Type B pancreatic cell (in vitro differentiated cells): ENCODE data around the gene GFRA1. TPM values are rescaled to one million over a fixed set of nuclear protein-coding genes. Genes with fewer than 3 reads are reported as not detected.

Experiments used
- DNase-seq: peaks from one replicate; pipeline ENCODE4 v3.0.0; 2021; ENCODE audit warnings: mixed read lengths; ENCODE audit not compliant: unreplicated experiment; ENCODE audit errors: extremely low spot score
- H3K27ac Mint-ChIP-seq: 2 replicates; pipeline ENCODE4 v1.8.0; 2021; ENCODE audit warnings: mild to moderate bottlenecking, mixed read lengths
- H3K27me3 Mint-ChIP-seq: 2 replicates; pipeline ENCODE4 v1.8.0; 2021; ENCODE audit warnings: mixed read lengths
- H3K36me3 Mint-ChIP-seq: 2 replicates; pipeline ENCODE4 v1.8.0; 2021; ENCODE audit warnings: mixed read lengths
- H3K4me1 Mint-ChIP-seq: one replicate; pipeline ENCODE4 v1.8.0; 2021; ENCODE audit warnings: mixed read lengths; ENCODE audit not compliant: unreplicated experiment
- H3K4me3 Mint-ChIP-seq: 2 replicates; pipeline ENCODE4 v1.8.0; 2021; ENCODE audit warnings: mild to moderate bottlenecking, mixed read lengths
- H3K9me3 Mint-ChIP-seq: 2 replicates; pipeline ENCODE4 v1.8.0; 2021; ENCODE audit warnings: mixed read lengths
- CTCF ChIP-seq: fragments of 200-600 bp; sonication (generic); conservative IDR thresholded peaks from 2 replicates; pipeline ENCODE4 v1.5.0; 2021; ENCODE audit warnings: antibody characterized with exemption, mild to moderate bottlenecking
- total RNA-seq: library from RNA; stranded (reverse); gene quantifications from 2 replicates; pipeline ENCODE4 v1.2.1, GENCODE V29; 2021; ENCODE audit warnings: low replicate concordance

Gene GFRA1
- total RNA-seq, 1 donor from 2014 or later = 45.6 TPM

- no peak for TF ChIP-seq CTCF
- Mint-ChIP-seq H3K27me3 (peaks cover 9% of the 10 kb centered on the region), H3K9me3 (peaks cover 9% of the 10 kb centered on the region), H3K27ac (no peak overlapping the region), H3K4me1 (peaks cover 20% of the 10 kb centered on the region), H3K36me3 (no peaks in the 10 kb centered on the region), H3K4me3 (no peak overlapping the region)
- no peak for DNase-seq
Measured at GRCh38 chr10:116147147-116147905, 125.7 kb downstream of the GFRA1 start.

- H3K27me3 Mint-ChIP-seq = peaks cover 6% of the 10 kb centered on the region
- no peak for TF ChIP-seq CTCF
- no peak overlapping the region for H3K27ac Mint-ChIP-seq
- H3K4me1 Mint-ChIP-seq = peaks cover 20% of the 10 kb centered on the region
- DNase-seq = no peak
- no peak overlapping the region for H3K4me3 Mint-ChIP-seq
- H3K36me3 Mint-ChIP-seq = no peaks in the 10 kb centered on the region
- H3K9me3 Mint-ChIP-seq = peaks cover under 1% of the 10 kb centered on the region
Measured at GRCh38 chr10:116146372-116147140, 126.5 kb downstream of the GFRA1 start.

- Mint-ChIP-seq H3K4me3 (no peak overlapping the region), H3K4me1 (peaks cover 32% of the 10 kb centered on the region), H3K9me3 (no peaks in the 10 kb centered on the region), H3K27ac (no peak overlapping the region), H3K36me3 (no peaks in the 10 kb centered on the region), H3K27me3 (peaks cover 15% of the 10 kb centered on the region)
- no peak for TF ChIP-seq CTCF
- no peak for DNase-seq
Measured at GRCh38 chr10:116143673-116144222, 129.3 kb downstream of the GFRA1 start.

GRCh38 chr10:116141855-116142254 is 131.2 kb downstream of the GFRA1 start:
- Mint-ChIP-seq H3K27me3 (peaks cover 16% of the 10 kb centered on the region), H3K27ac (no peak overlapping the region), H3K4me1 (peaks cover 30% of the 10 kb centered on the region), H3K36me3 (peaks cover 3% of the 10 kb centered on the region), H3K9me3 (no peaks in the 10 kb centered on the region), H3K4me3 (no peak overlapping the region)
- TF ChIP-seq CTCF = no peak
- DNase-seq = no peak

- Mint-ChIP-seq H3K9me3 (no peaks in the 10 kb centered on the region), H3K27me3 (peaks cover 16% of the 10 kb centered on the region), H3K4me3 (no peak overlapping the region), H3K4me1 (peaks cover 24% of the 10 kb centered on the region), H3K36me3 (peaks cover 3% of the 10 kb centered on the region), H3K27ac (no peak overlapping the region)
- DNase-seq = no peak
- TF ChIP-seq CTCF = no peak
Measured at GRCh38 chr10:116141246-116141645, 131.8 kb downstream of the GFRA1 start.
